IPS-11a (cell line): ENCODE data around the gene TPMT.
A peak's percentile ranks its signal among the peaks of the same experiment; 100 is the strongest.
"Not testable (repeated sequence)": the region's sequence is repeated elsewhere in the genome, so short reads cannot be mapped to it uniquely, and the experiment has no call there.

Experiments
- H3K4me3 ChIP-seq: one replicate; pipeline ENCODE4 v1.5.1; 2013; ENCODE audit warnings: low read depth, low read length, control low read depth

Gene TPMT

GRCh38 chr6:18155864-18156421 is 1.1 kb upstream of the TPMT start:
- peak overlapping the region; percentile 83 for H3K4me3 ChIP-seq

- peak within 1 kb of the TSS; percentile 91 for H3K4me3 ChIP-seq
These were observed 430 bp upstream of the TPMT start, which contains the start of gene KDM1B for GRCh38 chr6:18155150-18155863. Gene KDM1B (plus strand): TSS chr6:18155422. CDS start chr6:18159896, 4,474 bp downstream.

GRCh38 chr6:18153311-18153703 is 1.6 kb downstream of the TPMT start:
- no peak overlapping the region for H3K4me3 ChIP-seq

GRCh38 chr6:18151801-18152200 is 3.1 kb downstream of the TPMT start:
- H3K4me3 ChIP-seq: no peak overlapping the region

- not testable (repeated sequence) for H3K4me3 ChIP-seq
These were observed 3.5 kb downstream of the TPMT start for GRCh38 chr6:18151391-18151790.

- no peak overlapping the region for H3K4me3 ChIP-seq
These were observed 6.4 kb downstream of the TPMT start for GRCh38 chr6:18148304-18149025.

- H3K4me3 ChIP-seq: no peak overlapping the region
These were observed 7.3 kb downstream of the TPMT start for GRCh38 chr6:18147616-18148015.

GRCh38 chr6:18147160-18147559 is 7.7 kb downstream of the TPMT start:
- no peak overlapping the region for H3K4me3 ChIP-seq

- no peak overlapping the region for H3K4me3 ChIP-seq
These were observed 12.4 kb downstream of the TPMT start for GRCh38 chr6:18142591-18142861.

GRCh38 chr6:18141805-18142590 is 12.9 kb downstream of the TPMT start:
- H3K4me3 ChIP-seq: no peak overlapping the region

GRCh38 chr6:18139935-18140621 is 14.8 kb downstream of the TPMT start:
- H3K4me3 ChIP-seq: no peak overlapping the region

GRCh38 chr6:18138906-18139305 is 16.0 kb downstream of the TPMT start:
- H3K4me3 ChIP-seq: no peak overlapping the region

GRCh38 chr6:18136260-18136659 is 18.6 kb downstream of the TPMT start:
- no peak overlapping the region for H3K4me3 ChIP-seq

GRCh38 chr6:18135171-18135570 is 19.7 kb downstream of the TPMT start:
- no peak overlapping the region for H3K4me3 ChIP-seq

GRCh38 chr6:18132346-18132745 is 22.5 kb downstream of the TPMT start:
- no peak overlapping the region for H3K4me3 ChIP-seq

GRCh38 chr6:18126121-18126520 is 28.8 kb downstream of the TPMT start:
- no peak overlapping the region for H3K4me3 ChIP-seq

- H3K4me3 ChIP-seq: peak within 1 kb of the TSS; percentile 27
These were observed 32.5 kb downstream of the TPMT start, which contains the start of gene NHLRC1 for GRCh38 chr6:18122128-18123093. Gene NHLRC1 (minus strand): TSS chr6:18122677. CDS start chr6:18122606, 71 bp downstream.

GRCh38 chr6:18121580-18122127 is 33.2 kb downstream of the TPMT start:
- no peak overlapping the region for H3K4me3 ChIP-seq

- H3K4me3 ChIP-seq: no peak overlapping the region
These were observed 35.6 kb downstream of the TPMT start for GRCh38 chr6:18119236-18119635.
